Measurements from ENCODE around the gene CD8B2.
"Not testable (repeated sequence)": the region's sequence is repeated elsewhere in the genome, so short reads cannot be mapped to it uniquely, and the experiment has no call there.

Gene CD8B2

DNA sequence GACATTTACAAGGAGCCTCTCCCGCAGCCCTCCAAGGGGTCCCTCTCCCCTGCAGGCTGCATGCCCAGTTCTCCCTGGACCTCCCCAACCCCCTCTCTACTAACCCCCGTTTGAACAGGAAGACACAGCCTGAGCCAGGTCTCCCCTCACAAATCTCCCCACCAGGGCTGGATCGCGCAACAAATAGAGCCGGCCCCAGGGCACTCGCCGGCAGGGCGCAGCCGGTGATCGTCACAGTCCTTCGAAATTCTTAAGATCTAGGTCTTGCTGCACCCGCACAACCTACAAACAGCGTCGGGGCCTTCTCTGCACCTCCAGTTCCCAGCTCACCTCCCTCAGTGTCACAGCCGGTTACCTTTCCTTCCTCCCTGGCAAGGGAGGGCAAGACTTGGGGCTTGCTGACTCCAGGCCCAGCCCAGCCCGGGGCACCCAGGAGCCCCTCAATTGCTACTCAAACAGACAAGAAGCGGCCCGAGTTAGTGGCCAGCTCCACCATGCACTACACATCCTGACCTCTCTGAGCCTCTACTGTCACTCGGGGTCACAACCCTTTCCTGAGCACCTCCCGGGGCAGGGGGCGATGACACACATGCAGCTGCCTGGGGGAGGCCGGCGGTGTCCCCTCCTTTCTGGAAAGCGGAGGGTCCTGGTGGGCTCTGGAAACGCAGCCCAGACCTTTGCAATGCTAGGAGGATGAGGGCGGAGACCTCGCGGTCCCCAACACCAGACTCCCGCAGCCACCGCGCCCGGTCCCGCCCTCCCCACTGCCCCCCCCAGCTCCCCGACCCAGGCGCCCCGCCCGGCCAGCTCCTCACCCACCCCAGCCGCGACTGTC lies at the start of gene CD8B2:
TSS of gene CD8B2 (plus strand) at position 814 of the 835 bp plus-strand sequence. CDS start 63 bp downstream, outside the sequence.
- DNase-seq: not testable (repeated sequence)

DNA sequence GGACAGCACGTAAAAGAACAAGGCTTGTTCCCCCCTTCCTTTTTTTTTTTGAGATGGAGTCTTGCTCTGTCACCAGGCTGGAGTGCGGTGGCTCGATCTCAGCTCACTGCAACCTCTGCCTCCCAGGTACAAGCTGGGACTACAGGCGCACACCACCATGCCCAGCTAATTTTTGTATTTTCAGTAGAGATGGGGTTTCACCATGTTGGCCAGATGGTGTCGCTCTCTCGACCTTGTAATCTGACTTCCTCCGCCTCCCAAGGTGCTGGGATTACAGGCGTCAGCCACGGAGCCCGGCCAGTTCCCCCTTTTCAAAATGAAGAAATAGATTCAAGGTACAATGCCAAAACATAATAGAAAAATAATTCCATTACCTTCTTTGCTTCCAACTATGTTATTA lies 25.3 kb upstream of the CD8B2 start:
- peak; percentile 33 for DNase-seq

DNA sequence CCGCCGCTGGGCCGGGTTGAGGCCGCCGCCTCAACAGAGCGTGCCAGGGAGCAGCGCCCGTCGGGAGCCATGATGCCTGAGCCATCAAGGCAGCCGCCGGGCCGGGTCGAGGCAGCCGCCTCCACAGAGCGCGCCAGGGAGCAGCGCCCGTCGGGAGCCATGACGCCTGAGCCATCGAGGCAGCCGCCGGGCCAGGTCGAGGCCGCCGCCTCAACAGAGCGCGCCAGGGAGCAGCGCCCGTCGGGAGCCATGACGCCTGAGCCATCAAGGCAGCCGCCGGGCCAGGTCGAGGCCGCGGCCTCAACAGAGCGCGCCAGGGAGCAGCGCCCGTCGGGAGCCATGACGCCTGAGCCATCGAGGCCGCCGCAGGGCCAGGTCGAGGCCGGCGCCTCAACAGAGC lies 19.6 kb upstream of the CD8B2 start:
- not testable (repeated sequence) for DNase-seq

DNA sequence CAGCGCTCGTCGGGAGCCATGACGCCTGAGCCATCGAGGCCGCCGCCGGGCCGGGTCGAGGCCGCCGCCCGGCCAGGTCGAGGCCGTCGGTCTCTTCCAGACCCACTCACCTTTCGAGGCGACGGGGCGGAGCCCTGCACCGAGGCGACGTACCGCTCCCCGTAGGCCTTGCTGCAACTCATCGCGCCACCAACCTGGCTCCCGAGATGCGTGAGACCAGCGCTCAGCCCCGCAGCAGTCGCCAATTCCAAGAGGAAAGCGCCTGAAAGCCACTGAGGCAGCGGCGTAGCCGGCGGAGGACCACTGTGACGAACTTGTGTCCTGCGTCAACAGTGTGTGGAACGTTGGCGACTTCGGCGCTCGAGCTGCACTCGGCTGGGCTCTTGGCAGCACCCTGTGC lies 19.1 kb upstream of the CD8B2 start, which contains the start of gene RGPD3:
TSS of gene RGPD3 (minus strand) at position 307 of the 400 bp plus-strand sequence. CDS start at position 182, 125 bp downstream.
- not testable (repeated sequence) for DNase-seq

DNA sequence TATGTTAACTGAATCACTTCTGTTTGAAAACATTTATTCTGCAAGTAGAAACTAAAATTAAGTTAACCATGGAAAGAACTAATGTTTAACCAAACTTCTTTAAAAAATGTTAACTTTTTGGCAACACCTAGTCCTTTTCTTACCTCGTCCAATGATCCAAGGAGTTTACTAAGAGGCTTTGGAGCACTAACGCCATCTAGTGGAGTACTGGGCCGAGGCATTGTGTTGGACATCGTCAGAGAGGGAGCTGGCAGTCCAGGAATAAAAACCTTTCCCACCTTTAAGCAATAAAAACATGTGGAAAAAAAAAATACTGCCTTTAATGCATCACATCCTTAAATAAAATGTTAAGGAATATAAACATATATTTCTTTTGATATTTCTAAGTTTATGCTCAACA lies 16.5 kb upstream of the CD8B2 start:
- not testable (repeated sequence) for DNase-seq

DNA sequence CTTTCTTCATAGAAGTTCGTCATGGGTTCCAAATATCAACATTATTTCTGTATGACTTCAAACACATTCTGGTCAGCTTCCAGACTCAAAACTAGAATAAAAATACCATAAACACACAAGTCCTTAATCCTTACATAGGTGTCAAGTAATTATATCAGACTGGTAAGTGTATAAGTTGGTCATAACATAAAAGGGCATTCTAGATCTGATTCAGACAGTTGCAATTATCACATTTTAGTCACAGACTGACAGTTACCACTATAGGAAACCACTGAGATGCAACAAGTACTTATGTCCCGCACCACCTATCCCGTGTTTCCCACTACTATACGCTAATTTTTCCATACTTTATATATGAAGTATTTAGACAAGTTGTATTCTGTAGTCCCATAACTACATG lies 9.5 kb upstream of the CD8B2 start:
- not testable (repeated sequence) for DNase-seq

DNA sequence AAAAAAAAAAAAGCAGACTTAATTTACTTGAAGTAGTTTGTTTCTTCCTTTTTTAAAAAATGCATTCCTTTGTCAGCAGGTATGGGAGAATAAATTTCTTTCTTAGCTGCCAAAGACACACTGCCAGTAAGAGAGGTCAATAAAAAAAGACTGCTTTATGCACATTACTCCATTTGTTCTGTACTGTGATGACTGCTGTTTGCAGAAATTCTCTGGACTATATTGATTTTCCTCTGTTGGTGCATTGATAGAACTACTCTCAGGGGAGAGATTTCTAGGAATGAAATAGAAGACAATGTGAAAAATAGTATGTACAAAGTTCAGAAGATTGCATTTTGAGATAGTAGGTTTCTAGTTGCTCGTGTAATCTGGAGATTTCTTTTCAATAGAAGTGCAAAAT lies 7.6 kb upstream of the CD8B2 start:
- not testable (repeated sequence) for DNase-seq

DNA sequence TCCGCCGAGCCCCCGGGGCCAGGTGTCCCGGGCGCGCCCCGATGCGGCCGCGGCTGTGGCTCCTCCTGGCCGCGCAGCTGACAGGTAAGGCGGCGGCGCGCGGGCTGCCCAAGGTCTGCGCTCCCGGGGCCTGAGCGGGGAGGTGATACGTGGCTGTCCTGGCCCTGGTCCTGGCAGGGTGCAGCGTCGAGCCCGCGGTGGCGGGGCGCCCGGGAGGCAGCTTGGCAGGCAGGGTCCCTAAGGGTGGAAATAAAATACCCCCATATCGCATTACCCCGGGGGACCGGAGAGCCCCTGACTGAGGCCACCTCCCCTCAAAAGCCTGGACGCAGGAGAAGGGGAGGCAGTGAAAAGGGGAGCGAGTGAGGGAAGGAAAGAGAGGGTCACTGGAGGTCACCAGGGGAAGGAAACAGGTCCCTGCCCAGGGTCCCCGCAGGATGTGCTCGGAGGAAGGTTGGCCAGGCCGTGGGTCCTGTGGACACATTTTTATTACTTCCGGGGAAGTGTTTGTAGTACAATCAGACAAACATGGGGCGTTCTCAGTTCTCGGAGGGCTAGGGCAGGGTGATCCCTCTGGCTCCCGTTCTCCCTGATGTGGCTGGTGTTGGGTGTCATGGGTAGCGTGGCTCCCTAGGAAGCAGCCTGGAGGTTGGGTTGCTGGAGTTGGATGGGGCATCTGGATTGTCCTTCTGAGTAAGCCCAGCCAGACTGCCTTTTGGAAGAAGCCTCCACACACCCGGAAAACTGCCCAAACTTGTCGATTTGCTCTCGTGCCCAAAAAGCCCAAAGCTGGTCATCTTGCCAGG lies 425 bp downstream of the CD8B2 start:
- not testable (repeated sequence) for DNase-seq

DNA sequence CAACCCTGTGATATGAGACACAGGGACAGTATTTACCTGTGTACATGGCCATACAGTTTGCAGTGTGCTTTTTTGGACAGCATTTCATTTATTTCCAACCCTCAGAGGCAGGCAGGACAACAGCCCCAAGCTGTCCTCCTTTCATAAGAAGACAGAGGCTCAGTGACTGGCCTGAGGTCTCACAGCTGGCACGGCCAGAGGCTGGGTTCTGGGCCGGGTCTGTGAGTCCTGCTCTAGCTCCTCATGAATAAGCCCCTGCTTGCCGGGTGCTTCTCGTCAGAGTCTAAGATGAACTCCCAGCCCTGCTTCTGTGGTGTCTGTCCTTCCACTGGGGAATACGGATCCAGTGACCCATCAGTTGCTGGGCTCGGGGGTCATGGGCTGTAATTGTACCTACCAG lies 2.5 kb downstream of the CD8B2 start:
- DNase-seq: not testable (repeated sequence)

DNA sequence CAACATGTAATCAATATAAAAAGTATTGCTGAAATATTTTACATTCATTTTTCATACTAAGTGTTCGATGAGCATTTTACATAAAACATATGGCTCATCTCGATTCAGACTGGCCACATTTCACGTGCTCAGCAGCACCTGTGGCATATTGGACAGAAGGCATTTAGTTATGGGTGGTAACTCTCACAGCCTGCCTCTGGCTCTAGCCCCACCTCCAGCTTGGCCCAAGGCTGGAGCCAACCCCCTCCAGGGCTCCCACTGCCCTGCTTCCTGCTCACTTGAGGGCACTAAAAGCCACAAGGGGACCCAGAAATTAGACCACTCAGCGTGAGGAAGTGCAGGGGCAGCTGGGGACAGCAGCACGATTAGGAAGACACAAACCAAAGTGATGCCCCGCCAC lies 5.2 kb downstream of the CD8B2 start:
- DNase-seq: not testable (repeated sequence)

DNA sequence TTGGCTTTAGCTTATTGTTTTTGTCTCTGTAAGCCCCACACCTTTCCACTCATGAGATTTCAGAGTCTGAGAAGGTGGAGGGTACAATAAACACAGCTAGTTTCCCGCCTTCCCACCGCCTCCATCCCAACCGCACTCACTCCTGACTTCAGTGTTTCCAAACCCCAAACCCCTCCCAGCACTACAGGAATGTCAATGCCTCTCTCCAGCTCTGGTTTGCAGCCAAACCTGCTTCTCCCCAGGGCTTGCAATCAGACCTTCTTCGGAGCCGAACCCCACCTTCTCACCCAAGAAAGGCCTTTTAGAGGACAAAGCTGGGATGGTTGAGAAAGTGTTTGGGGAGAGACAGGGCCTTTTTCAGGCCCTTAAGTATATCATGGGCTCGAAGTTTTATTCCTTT lies 5.7 kb downstream of the CD8B2 start:
- not testable (repeated sequence) for DNase-seq

DNA sequence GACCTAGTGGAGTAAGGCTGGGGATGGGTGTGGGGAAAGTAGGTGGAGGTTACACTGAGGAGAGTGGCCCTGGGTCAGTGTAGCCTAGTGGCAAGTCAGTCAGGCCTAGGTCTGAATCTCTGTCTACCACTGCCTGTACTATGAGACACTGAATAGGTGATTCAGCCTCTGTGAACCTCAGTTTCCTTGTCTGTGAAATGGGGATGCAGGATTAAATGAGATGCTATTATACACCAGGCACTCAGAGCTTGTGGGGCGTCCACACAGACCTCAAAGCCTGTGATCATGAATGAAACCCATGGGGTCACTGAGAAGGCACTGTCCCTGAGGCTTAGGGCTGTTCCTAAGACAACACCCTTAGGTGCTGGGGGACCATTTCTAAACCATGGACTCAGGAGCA lies 11.4 kb downstream of the CD8B2 start:
- DNase-seq: not testable (repeated sequence)

DNA sequence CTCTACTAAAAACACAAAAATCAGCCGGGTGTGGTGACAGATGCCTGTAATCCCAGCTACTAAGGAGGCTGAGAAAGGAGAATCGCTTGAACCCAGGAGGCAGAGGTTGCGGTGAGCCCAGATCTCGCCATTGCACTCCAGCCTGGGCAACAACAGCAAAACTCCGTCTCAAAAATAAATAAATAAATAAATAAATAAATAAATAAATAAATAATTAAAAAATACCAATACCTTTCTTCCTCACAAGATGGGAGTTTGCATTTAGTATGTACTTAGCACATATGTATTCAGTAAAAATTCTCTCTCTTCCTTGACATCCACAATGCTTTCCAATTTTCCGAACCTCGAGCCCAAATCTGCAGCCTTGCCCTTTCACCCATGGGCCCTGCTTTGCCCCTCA lies 13.2 kb downstream of the CD8B2 start:
- DNase-seq: not testable (repeated sequence)

DNA sequence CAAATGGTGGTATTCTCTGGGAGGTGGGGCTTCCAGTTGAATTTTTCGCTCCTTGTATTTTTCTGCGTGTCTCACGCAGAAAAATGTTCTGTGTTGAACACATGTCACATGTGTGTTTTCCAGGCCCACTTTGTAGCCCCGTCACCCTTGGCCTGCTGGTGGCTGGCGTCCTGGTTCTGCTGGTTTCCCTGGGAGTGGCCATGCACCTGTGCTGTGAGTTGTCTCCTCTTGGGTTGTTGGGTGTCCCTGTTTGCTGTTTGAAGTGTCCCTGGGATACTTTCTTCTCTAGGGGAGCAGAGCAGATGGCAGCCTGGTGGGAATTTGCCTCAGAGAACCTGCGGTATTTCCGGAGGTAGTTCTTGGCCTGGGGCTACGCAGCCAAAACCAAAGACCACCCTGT lies 15.2 kb downstream of the CD8B2 start:
- DNase-seq: not testable (repeated sequence)

DNA sequence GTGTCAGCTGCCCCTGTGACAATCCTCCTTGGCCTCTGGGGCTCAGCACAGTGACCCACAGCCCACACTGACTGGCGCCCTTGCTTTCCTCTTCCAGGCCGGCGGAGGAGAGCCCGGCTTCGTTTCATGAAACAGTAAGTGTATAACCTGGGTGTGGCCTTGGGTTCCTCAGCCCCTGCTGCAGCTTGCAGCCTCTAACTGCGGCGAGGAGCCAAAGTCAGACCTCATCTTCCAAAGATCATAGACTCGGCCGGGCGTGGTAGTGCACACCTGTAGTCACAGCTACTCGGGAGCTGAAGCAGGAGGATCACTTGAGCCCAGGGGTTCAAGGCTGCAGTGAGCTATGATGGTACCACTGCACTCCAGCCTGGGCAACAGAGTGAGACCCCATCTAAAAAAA lies 17.0 kb downstream of the CD8B2 start:
- DNase-seq: not testable (repeated sequence)

DNA sequence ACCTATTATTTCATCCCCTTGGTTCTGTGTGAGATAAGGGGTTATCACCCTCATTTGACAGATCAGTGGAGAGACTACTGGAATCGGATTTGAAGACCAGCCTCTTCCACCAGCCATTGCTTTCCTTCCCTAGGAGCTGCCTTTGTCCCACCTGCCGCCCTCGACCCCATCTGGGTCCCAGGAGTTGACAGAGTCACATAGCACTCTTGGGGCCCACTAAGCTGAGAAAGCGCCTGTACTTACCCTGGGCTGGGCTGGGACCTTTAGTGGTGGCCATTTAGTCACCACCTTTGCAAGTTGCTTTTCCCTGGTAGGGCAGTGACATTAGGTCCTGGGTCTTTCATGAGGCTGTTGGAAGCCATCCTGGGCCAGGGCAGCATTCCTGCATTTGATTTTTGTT lies 17.6 kb downstream of the CD8B2 start:
- not testable (repeated sequence) for DNase-seq

DNA sequence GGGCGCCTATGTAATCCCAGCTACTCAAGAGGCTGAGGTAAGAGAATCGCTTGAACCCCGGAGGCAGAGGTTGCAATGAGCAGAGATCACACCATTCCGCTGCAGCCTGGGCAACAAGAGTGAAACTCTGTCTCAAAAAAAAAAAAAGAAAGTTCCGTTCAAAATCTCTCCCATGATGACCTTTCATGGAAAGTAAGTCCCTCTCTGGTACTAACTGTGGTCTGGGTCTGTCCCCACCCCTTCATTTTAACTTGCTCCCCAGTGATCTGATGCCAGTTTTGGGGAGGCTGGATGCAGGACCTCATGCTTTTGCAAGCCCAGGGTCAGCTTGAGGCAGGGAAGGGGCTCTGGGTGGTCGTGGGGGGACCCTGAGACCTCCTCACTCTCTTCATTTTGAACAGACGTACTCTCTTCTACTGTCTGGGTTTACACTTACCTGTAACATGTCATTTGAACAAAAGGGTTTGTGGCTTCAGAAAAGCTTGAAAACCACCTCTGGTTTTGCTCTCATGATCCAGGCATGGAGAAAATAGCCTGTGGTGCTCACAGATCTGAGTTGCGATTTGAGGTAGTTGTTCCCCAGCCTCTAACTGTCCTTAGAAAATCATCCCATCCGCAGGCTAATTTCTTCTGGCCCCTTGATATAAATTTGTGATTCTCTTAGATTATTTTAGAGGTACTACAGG lies 19.0 kb downstream of the CD8B2 start:
- DNase-seq: not testable (repeated sequence)

DNA sequence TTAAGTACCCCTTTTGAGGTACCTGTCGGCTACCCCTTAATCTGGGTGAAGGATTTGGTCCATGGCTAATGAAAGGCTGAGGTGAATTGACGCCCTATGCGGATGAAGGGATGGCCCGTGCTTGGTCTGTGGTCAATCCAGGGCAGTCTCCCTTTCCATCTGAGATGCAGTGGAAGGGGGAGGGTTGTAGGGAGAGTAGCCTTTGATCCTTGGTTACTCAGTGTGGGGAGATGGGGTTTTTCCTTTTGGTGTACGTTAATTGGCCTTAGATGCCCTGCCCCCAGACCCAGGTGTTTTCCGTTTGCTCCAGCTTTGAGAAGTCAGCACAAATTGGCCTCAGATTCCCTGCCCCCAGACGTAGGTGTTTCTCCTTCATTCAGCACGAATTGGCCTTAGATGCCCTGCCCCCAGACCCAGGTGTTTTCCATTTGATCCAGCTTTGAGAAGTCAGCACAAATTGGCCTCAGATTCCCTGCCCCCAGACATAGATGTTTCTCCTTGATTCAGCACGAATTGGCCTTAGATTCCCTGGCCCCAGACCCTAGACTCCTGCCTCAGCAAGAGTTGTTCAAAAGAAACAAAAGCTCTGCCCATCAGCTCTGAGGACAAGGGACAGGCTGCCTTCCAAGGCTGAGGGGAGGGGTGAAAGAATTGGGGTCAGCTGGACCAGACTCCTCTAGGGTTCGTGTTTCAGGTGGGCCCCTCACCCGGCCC lies 21.7 kb downstream of the CD8B2 start:
- not testable (repeated sequence) for DNase-seq

DNA sequence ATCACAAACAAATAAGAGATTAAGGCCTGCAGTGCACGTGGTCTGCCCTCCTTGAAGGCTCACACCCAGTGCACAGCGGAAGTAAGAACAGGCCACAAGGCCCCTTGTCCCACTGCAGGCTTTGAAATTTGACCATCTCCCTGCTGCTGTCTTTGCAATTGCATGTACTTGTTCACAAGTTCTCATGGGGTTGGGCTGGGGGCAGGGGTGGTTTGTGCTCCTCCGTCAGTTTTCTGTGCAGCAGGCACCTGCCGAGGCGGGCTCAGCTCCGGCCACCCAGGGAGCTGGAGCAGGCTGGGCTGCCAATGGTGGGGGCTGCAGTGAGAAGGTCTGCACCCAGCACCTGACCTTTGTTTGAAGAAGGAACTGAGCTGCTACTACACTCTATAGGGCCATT lies 22.2 kb downstream of the CD8B2 start:
- DNase-seq: not testable (repeated sequence)

DNA sequence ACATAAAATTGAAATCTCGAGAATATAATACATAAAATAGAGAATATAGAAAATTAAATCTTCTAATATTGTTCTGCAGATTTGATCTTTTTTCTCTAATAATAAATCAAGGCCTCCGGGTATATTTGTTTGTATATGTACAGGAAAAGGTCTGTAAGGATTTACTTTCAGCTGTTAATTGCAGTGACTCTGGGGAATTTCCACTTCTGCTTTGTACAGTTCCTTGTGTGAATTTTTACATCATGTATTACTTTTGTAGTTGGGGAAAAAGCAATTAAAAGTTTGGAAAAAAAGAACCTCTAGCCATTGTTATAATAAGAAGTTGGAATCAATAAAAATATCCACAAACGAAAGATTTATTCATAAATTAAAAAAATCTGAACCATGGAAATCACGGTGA lies 23.6 kb downstream of the CD8B2 start:
- DNase-seq: not testable (repeated sequence)

DNA sequence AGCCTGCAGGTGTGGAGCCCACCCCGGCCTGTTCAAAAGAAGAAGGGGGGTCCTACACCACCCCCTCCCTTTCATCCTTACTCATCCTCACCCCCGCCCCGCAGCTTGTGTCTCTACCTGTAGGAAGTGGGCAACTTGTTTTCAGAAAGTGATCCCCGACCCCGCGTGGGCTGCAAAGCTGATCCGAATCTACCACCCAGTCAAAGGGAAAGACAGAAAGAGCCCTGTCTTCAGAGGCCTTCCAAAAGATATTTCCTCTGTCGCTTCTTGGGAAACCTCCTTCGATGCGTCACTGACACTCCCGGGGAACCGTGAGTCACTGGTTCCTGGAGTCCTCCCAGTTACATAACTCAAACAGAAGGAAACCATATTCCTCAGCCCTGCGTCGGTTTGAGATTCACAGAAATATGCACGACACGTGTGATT lies 24.3 kb downstream of the CD8B2 start:
- peak; percentile 16 for DNase-seq

DNA sequence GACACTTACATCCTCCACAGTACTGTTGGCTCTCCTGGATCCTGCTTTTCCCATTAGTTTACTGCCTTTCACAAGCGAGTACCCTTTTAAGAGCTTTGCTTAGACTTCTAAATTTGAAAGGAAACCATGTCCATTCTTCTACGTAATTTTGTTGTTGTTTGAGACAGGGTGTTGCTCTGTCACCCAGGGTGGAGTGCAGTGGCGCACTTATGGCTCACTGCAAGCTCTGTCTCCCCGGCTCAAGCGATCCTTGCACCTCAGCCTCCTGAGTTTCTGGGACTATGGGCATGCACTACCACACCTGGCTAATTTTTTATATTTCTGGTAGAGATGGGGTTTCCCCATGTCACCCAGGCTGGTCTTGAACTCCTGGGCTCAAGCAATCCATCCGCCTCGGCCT lies 24.8 kb downstream of the CD8B2 start:
- DNase-seq: not testable (repeated sequence)
